ENCODE results near the gene TERC.
"Not testable (repeated sequence)": the region's sequence is repeated elsewhere in the genome, so short reads cannot be mapped to it uniquely, and the experiment has no call there.

TERC gene

GRCh38 chr3:169771497-169772304 lies 6.8 kb upstream of the TERC start:
- peak; percentile 82 for DNase-seq

DNA sequence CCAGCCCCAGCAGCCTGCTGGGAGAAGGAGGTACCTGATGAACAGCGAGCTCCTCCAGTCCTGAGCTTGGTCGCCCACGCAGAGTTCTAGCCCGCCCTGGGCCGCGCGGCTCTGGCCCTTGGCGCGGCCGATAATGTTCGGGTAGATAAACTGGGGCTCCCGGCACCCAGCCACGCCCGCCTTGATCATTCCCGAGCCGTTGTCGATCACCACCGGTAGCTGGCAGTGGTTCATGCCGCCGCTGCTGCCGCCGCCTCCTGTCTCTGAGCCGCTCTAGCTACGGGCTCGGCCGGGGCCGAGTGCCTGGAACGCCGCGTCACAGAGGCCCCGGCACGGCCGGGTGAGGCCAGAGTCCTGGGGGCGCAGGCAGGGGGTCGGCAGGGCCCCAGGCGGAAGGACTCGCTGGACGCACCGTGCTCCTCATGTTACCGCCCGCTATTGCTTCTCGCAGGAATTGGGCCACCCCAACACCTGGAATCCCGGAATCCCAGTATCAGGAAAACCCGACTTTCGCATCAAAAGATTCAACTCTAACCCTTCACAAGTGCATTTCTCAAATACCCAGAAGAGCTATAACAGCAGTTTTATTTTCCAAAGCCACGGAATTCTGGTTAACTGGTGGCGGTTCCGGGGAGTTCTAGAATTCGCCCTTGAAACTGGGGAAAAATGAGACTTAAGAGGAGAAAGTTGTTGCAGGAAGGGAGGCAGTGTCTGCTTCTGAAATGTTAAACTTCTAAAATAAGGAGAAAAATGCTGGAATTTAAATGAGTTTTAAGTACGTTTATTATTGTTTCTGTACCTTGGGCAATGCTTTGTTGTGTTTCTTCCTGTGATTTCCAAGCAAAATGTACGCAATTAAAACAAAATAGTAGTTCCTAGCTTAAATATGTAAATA lies 4.7 kb upstream of the TERC start, which contains the start of gene ACTRT3:
ACTRT3 (minus strand) TSS at position 275 of the 895 bp plus-strand sequence; CDS start at position 234, 41 bp downstream.
- peak; percentile 87 for DNase-seq

- DNase-seq = peak; percentile 84
Measured at GRCh38 chr3:169764312-169764881, 463 bp downstream of the TERC start.

GRCh38 chr3:169760479-169760878 lies 4.4 kb downstream of the TERC start:
- DNase-seq = no peak

GRCh38 chr3:169759256-169759655 lies 5.6 kb downstream of the TERC start:
- no peak for DNase-seq

- DNase-seq = no peak
Measured at GRCh38 chr3:169758359-169758994, 6.4 kb downstream of the TERC start.

GRCh38 chr3:169755488-169755887 lies 9.4 kb downstream of the TERC start:
- no peak for DNase-seq

GRCh38 chr3:169754711-169755110 lies 10.1 kb downstream of the TERC start:
- DNase-seq = no peak

DNA sequence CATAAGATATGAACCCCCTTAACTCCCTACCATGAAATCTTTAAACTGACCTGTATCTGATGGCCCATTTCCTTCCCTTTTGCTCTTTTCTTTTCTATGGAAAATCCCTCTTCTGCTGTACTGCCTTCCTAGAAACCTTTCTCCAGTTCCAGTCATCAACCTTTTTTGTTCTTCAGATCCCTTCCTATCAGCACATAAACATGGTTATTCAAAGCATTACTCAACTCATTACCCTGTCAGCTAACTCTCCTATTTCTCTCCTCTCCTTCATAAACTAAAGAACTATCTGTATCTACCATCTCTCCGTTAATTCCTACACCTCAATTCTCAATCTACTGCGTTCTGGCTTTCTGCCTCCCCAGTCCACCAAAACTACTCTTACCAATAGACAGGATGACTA lies 13.0 kb downstream of the TERC start:
- DNase-seq = no peak

GRCh38 chr3:169750665-169751064 lies 14.2 kb downstream of the TERC start:
- no peak for DNase-seq

DNA sequence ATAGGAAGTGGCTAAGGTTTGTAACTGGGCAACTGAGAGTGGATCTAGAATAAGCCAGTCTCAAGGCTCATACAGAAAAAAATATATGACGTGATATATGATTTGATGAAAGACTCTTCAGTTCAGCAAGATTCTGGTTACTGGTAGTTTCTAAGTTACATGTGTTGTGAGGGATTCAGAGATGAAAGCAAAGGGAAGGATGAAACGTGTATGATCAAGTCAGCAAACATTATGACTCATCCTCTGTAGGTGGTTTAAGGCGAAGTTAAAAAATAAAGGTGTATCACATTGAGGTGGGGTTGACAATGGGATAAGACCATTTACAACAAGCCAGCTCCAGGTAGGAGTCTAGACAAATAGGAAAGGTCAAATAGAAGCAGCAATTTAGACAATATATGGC lies 16.2 kb downstream of the TERC start:
- DNase-seq = no peak

DNA sequence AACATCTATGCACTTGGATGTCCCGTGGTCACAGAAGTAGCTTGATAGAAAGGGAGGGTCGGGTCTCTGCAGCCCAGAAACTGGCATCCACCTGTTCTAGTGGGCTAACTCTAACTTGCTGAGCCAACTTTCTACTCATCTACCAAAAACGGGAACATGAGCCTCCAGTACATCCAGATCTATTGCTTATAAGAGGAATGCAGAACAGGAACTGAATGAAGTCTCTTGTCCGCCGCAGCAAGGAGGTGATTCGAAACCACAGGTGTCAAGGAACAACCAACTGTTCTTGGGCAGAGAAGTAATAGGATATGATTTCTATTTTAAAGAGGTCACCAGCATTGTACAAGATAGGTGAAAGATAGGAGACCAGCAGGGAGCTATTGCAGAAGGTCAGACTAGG lies 17.9 kb downstream of the TERC start:
- DNase-seq = no peak

DNA sequence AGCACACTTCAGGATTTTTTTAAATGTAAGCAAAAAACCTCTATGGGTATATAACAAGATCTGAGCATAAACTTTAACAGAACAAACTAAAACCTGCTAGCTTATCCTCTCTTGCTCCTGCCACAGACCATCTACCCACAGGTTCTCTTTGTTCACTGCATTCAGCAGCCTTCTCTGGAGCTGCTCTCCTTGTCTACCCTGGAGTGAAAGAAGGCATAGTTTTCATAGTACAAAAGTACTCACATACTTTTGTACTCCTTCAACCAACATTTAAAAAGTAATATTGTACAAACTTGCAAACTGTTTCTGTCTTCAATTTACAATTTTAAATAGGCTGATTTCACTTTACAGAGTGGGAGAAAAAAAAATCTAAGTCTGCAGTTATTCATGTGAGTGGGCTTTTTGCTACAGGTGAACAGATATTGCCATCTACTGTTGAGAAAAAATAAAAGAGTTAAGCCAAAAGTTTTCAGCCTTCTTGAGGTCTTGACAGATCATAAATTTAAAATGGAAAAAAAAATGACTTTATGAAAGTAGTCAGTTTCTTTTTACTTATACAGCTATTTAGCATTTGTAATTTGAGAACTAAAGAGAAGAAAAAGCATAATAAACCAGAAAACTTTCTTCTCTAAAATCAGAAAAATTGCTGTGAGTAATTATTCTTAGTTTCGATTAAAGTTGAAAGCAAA lies 20.4 kb downstream of the TERC start:
- no peak for DNase-seq

GRCh38 chr3:169739067-169739466 lies 25.8 kb downstream of the TERC start:
- DNase-seq = no peak

GRCh38 chr3:169731857-169732256 lies 33.0 kb downstream of the TERC start:
- not testable (repeated sequence) for DNase-seq

DNA sequence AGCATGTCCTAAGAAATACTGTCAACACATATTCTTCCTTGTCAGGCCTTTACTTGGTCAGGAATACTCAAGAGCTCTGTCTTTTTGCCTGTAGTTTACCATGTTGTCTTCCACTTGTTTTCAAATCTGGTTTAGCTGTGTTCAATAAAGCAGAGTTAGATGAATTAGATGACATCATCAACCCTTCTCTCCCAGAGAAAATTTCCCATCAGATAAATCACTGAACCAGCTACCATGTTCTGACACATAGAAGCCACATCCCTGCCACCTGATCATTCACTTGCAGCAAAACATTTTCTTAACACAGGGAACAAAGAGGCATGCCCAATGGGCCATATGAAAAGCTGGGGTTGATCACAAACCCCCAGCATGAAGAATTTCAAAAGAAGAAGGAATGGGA lies 42.1 kb downstream of the TERC start:
- DNase-seq = no peak

- DNase-seq = not testable (repeated sequence)
Measured at GRCh38 chr3:169718415-169718814, 46.4 kb downstream of the TERC start.

Data from activated effector memory CD4-positive, alpha-beta T cell treated with anti-CD3 and anti-CD28 coated beads, Interleukin-2, amount 50 U/mL, for 16 hours (primary cell).